Stimulated activated effector memory CD8-positive, alpha-beta T cell treated with anti-CD3 and anti-CD28 coated beads, Interleukin-12 subunit alpha, Interleukin-12 subunit beta, amount 100 ng/mL, for 72 hours (primary cell): ENCODE measurements around the gene TXLNG.
A peak's percentile ranks its signal among the peaks of the same experiment; 100 is the strongest.
"Not testable (repeated sequence)": the region's sequence is repeated elsewhere in the genome, so short reads cannot be mapped to it uniquely, and the experiment has no call there.

Source experiments
- ATAC-seq: fragments of 150-1000 bp; cut with Tn5 transposase; 2 replicates; pipeline ENCODE4 v1.10.0; 2021
- DNase-seq, 2 donors: peaks; one replicate each; pipeline ENCODE4 v3.0.0; 2021 to 2022; ENCODE audit warnings: low spot score in 2 of 2
- H3K27ac Mint-ChIP-seq: one replicate; pipeline ENCODE4 v1.8.0; 2022; ENCODE audit warnings: mild to moderate bottlenecking, mixed read lengths
- H3K36me3 Mint-ChIP-seq: one replicate; pipeline ENCODE4 v1.8.0; 2022; ENCODE audit warnings: mild to moderate bottlenecking, mixed read lengths
- H3K4me1 Mint-ChIP-seq: one replicate; pipeline ENCODE4 v1.8.0; 2022; ENCODE audit warnings: mixed read lengths
- H3K4me3 Mint-ChIP-seq: one replicate; pipeline ENCODE4 v1.8.0; 2022; ENCODE audit warnings: mild to moderate bottlenecking, mixed read lengths
- H3K9me3 Mint-ChIP-seq: one replicate; pipeline ENCODE4 v1.8.0; 2022; ENCODE audit warnings: mixed read lengths

TXLNG gene

GRCh38 chrX:16842684-16843083 is 56.4 kb downstream of the TXLNG start:
- H3K4me3 Mint-ChIP-seq, result no peak overlapping the region
- H3K9me3 Mint-ChIP-seq, result no peaks in the 10 kb centered on the region
- no peaks in the 10 kb centered on the region for H3K4me1 Mint-ChIP-seq
- no peak for DNase-seq
- no peak for ATAC-seq
- H3K27ac Mint-ChIP-seq, result no peak overlapping the region
- peaks cover 84% of the 10 kb centered on the region for H3K36me3 Mint-ChIP-seq

GRCh38 chrX:16843208-16843909 is 57.1 kb downstream of the TXLNG start:
- H3K4me1 Mint-ChIP-seq, result no peaks in the 10 kb centered on the region
- ATAC-seq, result no peak
- H3K4me3 Mint-ChIP-seq, result no peak overlapping the region
- peak overlapping the region; percentile 37 for H3K27ac Mint-ChIP-seq
- H3K9me3 Mint-ChIP-seq, result no peaks in the 10 kb centered on the region
- no peak for DNase-seq
- H3K36me3 Mint-ChIP-seq, result peaks cover 84% of the 10 kb centered on the region

- no peak overlapping the region for H3K27ac Mint-ChIP-seq
- ATAC-seq, result no peak
Observed at GRCh38 chrX:16845686-16846085, 59.4 kb downstream of the TXLNG start.

GRCh38 chrX:16848541-16848940 is 62.3 kb downstream of the TXLNG start:
- ATAC-seq (no peak), DNase-seq (no peak)
- no peak overlapping the region for H3K4me3 Mint-ChIP-seq
- no peak overlapping the region for H3K27ac Mint-ChIP-seq
- H3K36me3 Mint-ChIP-seq, result peaks cover 97% of the 10 kb centered on the region
- H3K4me1 Mint-ChIP-seq, result peaks cover 16% of the 10 kb centered on the region
- no peaks in the 10 kb centered on the region for H3K9me3 Mint-ChIP-seq

More at GRCh38 chrX:16845686-16846085, 59.4 kb downstream of the TXLNG start:
- Mint-ChIP-seq H3K36me3 (peaks cover 97% of the 10 kb centered on the region), H3K4me1 (no peaks in the 10 kb centered on the region), H3K4me3 (no peak overlapping the region), H3K9me3 (no peaks in the 10 kb centered on the region)
- DNase-seq, result no peak

- ATAC-seq (no peak), DNase-seq (no peak)
- peaks cover 100% of the 10 kb centered on the region for H3K36me3 Mint-ChIP-seq
- H3K9me3 Mint-ChIP-seq, result no peaks in the 10 kb centered on the region
- no peak overlapping the region for H3K27ac Mint-ChIP-seq
- H3K4me3 Mint-ChIP-seq, result no peak overlapping the region
- peaks cover 24% of the 10 kb centered on the region for H3K4me1 Mint-ChIP-seq
Observed at GRCh38 chrX:16851421-16851820, 65.2 kb downstream of the TXLNG start.

GRCh38 chrX:16851827-16852226 is 65.6 kb downstream of the TXLNG start:
- peaks cover 24% of the 10 kb centered on the region for H3K4me1 Mint-ChIP-seq
- H3K9me3 Mint-ChIP-seq, result no peaks in the 10 kb centered on the region
- no peak overlapping the region for H3K4me3 Mint-ChIP-seq
- no peak for DNase-seq
- peaks cover 100% of the 10 kb centered on the region for H3K36me3 Mint-ChIP-seq
- no peak overlapping the region for H3K27ac Mint-ChIP-seq
- ATAC-seq, result no peak

GRCh38 chrX:16852617-16853179 is 66.4 kb downstream of the TXLNG start:
- ATAC-seq (peak; percentile 98), DNase-seq (no peak)
- Mint-ChIP-seq H3K4me1 (peaks cover 24% of the 10 kb centered on the region), H3K27ac (peak overlapping the region; percentile 76), H3K36me3 (peaks cover 100% of the 10 kb centered on the region), H3K4me3 (no peak overlapping the region), H3K9me3 (no peaks in the 10 kb centered on the region)

- peaks cover 99% of the 10 kb centered on the region for H3K36me3 Mint-ChIP-seq
- H3K4me1 Mint-ChIP-seq, result peaks cover 24% of the 10 kb centered on the region
- ATAC-seq (no peak), DNase-seq (no peak)
- H3K9me3 Mint-ChIP-seq, result no peaks in the 10 kb centered on the region
- no peak overlapping the region for H3K4me3 Mint-ChIP-seq
- peak overlapping the region; percentile 76 for H3K27ac Mint-ChIP-seq
Observed at GRCh38 chrX:16853537-16853936, 67.3 kb downstream of the TXLNG start.

- peaks cover 36% of the 10 kb centered on the region for H3K4me1 Mint-ChIP-seq
- peak overlapping the region; percentile 56 for H3K27ac Mint-ChIP-seq
- no peaks in the 10 kb centered on the region for H3K9me3 Mint-ChIP-seq
- no peak overlapping the region for H3K4me3 Mint-ChIP-seq
- ATAC-seq (peak; percentile 48), DNase-seq (no peak)
- peaks cover 99% of the 10 kb centered on the region for H3K36me3 Mint-ChIP-seq
Observed at GRCh38 chrX:16855363-16856075, 69.3 kb downstream of the TXLNG start.

GRCh38 chrX:16856076-16856404 is 69.8 kb downstream of the TXLNG start:
- ATAC-seq, result peak; percentile 78
- peak overlapping the region; percentile 56 for H3K27ac Mint-ChIP-seq
- not testable (repeated sequence) for H3K4me3 Mint-ChIP-seq

GRCh38 chrX:16856744-16857143 is 70.5 kb downstream of the TXLNG start:
- Mint-ChIP-seq H3K27ac (no peak overlapping the region), H3K4me3 (no peak overlapping the region), H3K36me3 (peaks cover 98% of the 10 kb centered on the region), H3K9me3 (no peaks in the 10 kb centered on the region), H3K4me1 (peaks cover 36% of the 10 kb centered on the region)
- no peak for ATAC-seq
- DNase-seq, result no peak

More at GRCh38 chrX:16856076-16856404, 69.8 kb downstream of the TXLNG start:
- peak in 1 of 2 donors; percentile 3 for DNase-seq
- peaks cover 36% of the 10 kb centered on the region for H3K4me1 Mint-ChIP-seq
- not testable (repeated sequence) for H3K9me3 Mint-ChIP-seq
- H3K36me3 Mint-ChIP-seq, result peaks cover 98% of the 10 kb centered on the region

- DNase-seq (no peak), ATAC-seq (no peak)
- Mint-ChIP-seq H3K4me3 (no peak overlapping the region), H3K27ac (no peak overlapping the region), H3K9me3 (no peaks in the 10 kb centered on the region), H3K36me3 (peaks cover 98% of the 10 kb centered on the region), H3K4me1 (peaks cover 29% of the 10 kb centered on the region)
Observed at GRCh38 chrX:16862829-16863228, 76.6 kb downstream of the TXLNG start.

GRCh38 chrX:16867947-16868346 is 81.7 kb downstream of the TXLNG start:
- Mint-ChIP-seq H3K9me3 (no peaks in the 10 kb centered on the region), H3K27ac (no peak overlapping the region), H3K4me1 (peaks cover 24% of the 10 kb centered on the region), H3K36me3 (peaks cover 70% of the 10 kb centered on the region), H3K4me3 (peak overlapping the region; percentile 95)
- DNase-seq (no peak), ATAC-seq (no peak)

GRCh38 chrX:16868920-16869319 is 82.7 kb downstream of the TXLNG start:
- H3K4me1 Mint-ChIP-seq, result peaks cover 24% of the 10 kb centered on the region
- no peaks in the 10 kb centered on the region for H3K9me3 Mint-ChIP-seq
- peak overlapping the region; percentile 92 for H3K27ac Mint-ChIP-seq
- no peak for DNase-seq
- peak; percentile 56 for ATAC-seq
- H3K4me3 Mint-ChIP-seq, result peak overlapping the region; percentile 95
- H3K36me3 Mint-ChIP-seq, result peaks cover 60% of the 10 kb centered on the region

GRCh38 chrX:16869393-16870094 is 83.3 kb downstream of the TXLNG start:
- peak overlapping the region; percentile 95 for H3K4me3 Mint-ChIP-seq
- ATAC-seq (peak; percentile 68), DNase-seq (peak; percentile 25 to 61)
- H3K4me1 Mint-ChIP-seq, result peaks cover 24% of the 10 kb centered on the region
- H3K36me3 Mint-ChIP-seq, result peaks cover 54% of the 10 kb centered on the region
- H3K27ac Mint-ChIP-seq, result peak overlapping the region; percentile 98
- H3K9me3 Mint-ChIP-seq, result no peaks in the 10 kb centered on the region
